ENCODE measurements around the gene ASXL1. TPM values are rescaled to one million over a fixed set of nuclear protein-coding genes. Genes with fewer than 3 reads are reported as not detected.

The ASXL1 gene
- total and polyA plus RNA-seq, 4 experiments from 2014 or later, result 8.8 to 127 (median 73.1) TPM

DNA sequence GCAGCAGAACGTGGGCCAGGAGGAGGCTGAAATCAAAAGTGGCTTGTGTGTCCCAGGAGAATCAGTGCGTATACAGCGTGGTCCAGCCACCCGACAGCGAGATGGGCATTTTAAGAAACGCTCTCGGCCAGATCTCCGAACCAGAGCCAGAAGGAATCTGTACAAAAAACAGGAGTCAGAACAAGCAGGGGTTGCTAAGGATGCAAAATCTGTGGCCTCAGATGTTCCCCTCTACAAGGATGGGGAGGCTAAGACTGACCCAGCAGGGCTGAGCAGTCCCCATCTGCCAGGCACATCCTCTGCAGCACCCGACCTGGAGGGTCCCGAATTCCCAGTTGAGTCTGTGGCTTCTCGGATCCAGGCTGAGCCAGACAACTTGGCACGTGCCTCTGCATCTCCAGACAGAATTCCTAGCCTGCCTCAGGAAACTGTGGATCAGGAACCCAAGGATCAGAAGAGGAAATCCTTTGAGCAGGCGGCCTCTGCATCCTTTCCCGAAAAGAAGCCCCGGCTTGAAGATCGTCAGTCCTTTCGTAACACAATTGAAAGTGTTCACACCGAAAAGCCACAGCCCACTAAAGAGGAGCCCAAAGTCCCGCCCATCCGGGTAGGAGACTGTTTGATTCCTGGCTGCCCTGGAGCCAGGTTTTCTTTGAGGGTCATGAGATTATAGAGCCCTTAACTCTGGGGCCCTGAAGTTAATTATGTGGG is 75.3 kb downstream of the ASXL1 start:
- CTCF ChIA-PET (ENCODE audit: partially characterized antibody), result interaction anchor here (0.6 kb wide), 1 partner anchor 12 kb away, joined by 3 read pairs; no protein-coding TSS in a partner anchor
- H3K36me3 Mint-ChIP-seq, result peaks cover 61 to 88% of the 10 kb centered on the region in 2 donors
- peaks cover 87% of the 10 kb centered on the region for H3K36me3 ChIP-seq (ENCODE audit: insufficient read depth, low read length)
- no peak overlapping the region for H3K27ac ChIP-seq (ENCODE audit: low read depth, low read length)
- no peaks in the 10 kb centered on the region for H3K4me1 ChIP-seq (ENCODE audit: insufficient read depth, low read length)
- peaks cover 0 to 4% (median 0%) of the 10 kb centered on the region in 8 donors for H3K9me3 Mint-ChIP-seq
- no peaks in the 10 kb centered on the region for H3K9me3 ChIP-seq (ENCODE audit: control insufficient read depth in 1 of 2, low read length in 2 of 2)
- intact Hi-C loops (cut with micrococcal nuclease), result no loop called here
- H3K27ac Mint-ChIP-seq, result no peak overlapping the region
- POLR2A ChIA-PET (ENCODE audit: partially characterized antibody), result no interaction called here
- no peak overlapping the region for H3K4me3 ChIP-seq (ENCODE audit: low read length in 2 of 2)
- H3K27me3 Mint-ChIP-seq, result no peaks in the 10 kb centered on the region
- no peak overlapping the region for H3K4me3 Mint-ChIP-seq
- peaks cover 0 to 3% (median 0%) of the 10 kb centered on the region in 4 donors for H3K4me1 Mint-ChIP-seq
- no peak for DNase-seq
- H3K27me3 ChIP-seq (ENCODE audit: insufficient read depth, low read length), result no peaks in the 10 kb centered on the region

DNA sequence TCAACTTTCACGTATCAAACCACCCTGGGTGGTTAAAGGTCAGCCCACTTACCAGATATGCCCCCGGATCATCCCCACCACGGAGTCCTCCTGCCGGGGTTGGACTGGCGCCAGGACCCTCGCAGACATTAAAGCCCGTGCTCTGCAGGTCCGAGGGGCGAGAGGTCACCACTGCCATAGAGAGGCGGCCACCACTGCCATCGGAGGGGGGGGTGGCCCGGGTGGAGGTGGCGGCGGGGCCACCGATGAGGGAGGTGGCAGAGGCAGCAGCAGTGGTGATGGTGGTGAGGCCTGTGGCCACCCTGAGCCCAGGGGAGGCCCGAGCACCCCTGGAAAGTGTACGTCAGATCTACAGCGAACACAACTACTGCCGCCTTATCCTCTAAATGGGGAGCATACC is 76.3 kb downstream of the ASXL1 start:
- Histone ChIP-seq H3K36me3 (ENCODE audit: insufficient read depth, low read length) (peaks cover 79% of the 10 kb centered on the region), H3K9me3 (ENCODE audit: control insufficient read depth in 1 of 2, low read length in 2 of 2) (no peaks in the 10 kb centered on the region), H3K4me3 (ENCODE audit: low read length in 2 of 2) (no peak overlapping the region), H3K27me3 (ENCODE audit: insufficient read depth, low read length) (no peaks in the 10 kb centered on the region), H3K27ac (ENCODE audit: low read depth, low read length) (no peak overlapping the region), H3K4me1 (ENCODE audit: insufficient read depth, low read length) (no peaks in the 10 kb centered on the region)
- Mint-ChIP-seq H3K9me3 (peaks cover 0 to 2% (median 0%) of the 10 kb centered on the region in 8 donors), H3K27me3 (no peaks in the 10 kb centered on the region), H3K36me3 (peaks cover 57 to 88% of the 10 kb centered on the region in 2 donors), H3K27ac (no peak overlapping the region), H3K4me1 (peaks cover 0 to 3% (median 0%) of the 10 kb centered on the region in 4 donors), H3K4me3 (no peak overlapping the region)
- CTCF ChIA-PET (ENCODE audit: partially characterized antibody), result interaction anchor here (0.6 kb wide), 1 partner anchor 13 kb away, joined by 3 read pairs; no protein-coding TSS in a partner anchor
- no peak for DNase-seq
- intact Hi-C loops (cut with micrococcal nuclease), result no loop called here
- POLR2A ChIA-PET (ENCODE audit: partially characterized antibody), result no interaction called here

DNA sequence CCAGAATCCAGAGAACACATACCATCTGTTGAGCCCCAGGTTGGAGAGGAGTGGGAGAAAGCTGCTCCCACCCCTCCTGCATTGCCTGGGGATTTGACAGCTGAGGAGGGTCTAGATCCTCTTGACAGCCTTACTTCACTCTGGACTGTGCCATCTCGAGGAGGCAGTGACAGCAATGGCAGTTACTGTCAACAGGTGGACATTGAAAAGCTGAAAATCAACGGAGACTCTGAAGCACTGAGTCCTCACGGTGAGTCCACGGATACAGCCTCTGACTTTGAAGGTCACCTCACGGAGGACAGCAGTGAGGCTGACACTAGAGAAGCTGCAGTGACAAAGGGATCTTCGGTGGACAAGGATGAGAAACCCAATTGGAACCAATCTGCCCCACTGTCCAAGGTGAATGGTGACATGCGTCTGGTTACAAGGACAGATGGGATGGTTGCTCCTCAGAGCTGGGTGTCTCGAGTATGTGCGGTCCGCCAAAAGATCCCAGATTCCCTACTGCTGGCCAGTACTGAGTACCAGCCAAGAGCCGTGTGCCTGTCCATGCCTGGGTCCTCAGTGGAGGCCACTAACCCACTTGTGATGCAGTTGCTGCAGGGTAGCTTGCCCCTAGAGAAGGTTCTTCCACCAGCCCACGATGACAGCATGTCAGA is 77.4 kb downstream of the ASXL1 start:
- Mint-ChIP-seq H3K27me3 (no peaks in the 10 kb centered on the region), H3K36me3 (peaks cover 55 to 83% of the 10 kb centered on the region in 2 donors), H3K4me1 (peaks cover 0 to 3% (median under 1%) of the 10 kb centered on the region in 4 donors), H3K4me3 (no peak overlapping the region), H3K9me3 (peaks cover 0 to 2% (median 0%) of the 10 kb centered on the region in 8 donors), H3K27ac (peak overlapping the region in 3 of 7 donors; percentile 12 to 61 (median 41))
- H3K27me3 ChIP-seq (ENCODE audit: insufficient read depth, low read length), result no peaks in the 10 kb centered on the region
- intact Hi-C loops (cut with micrococcal nuclease), result no loop called here
- no peak overlapping the region for H3K27ac ChIP-seq (ENCODE audit: low read depth, low read length)
- POLR2A ChIA-PET (ENCODE audit: partially characterized antibody), result no interaction called here
- CTCF ChIA-PET (ENCODE audit: partially characterized antibody), result interaction anchor here (2.0 kb wide), 1 partner anchor 73 kb away, joined by 4 read pairs; no protein-coding TSS in a partner anchor
- peaks cover 71% of the 10 kb centered on the region for H3K36me3 ChIP-seq (ENCODE audit: insufficient read depth, low read length)
- no peaks in the 10 kb centered on the region for H3K9me3 ChIP-seq (ENCODE audit: control insufficient read depth in 1 of 2, low read length in 2 of 2)
- H3K4me3 ChIP-seq (ENCODE audit: low read length in 2 of 2), result no peak overlapping the region
- no peaks in the 10 kb centered on the region for H3K4me1 ChIP-seq (ENCODE audit: insufficient read depth, low read length)
- DNase-seq, result no peak

DNA sequence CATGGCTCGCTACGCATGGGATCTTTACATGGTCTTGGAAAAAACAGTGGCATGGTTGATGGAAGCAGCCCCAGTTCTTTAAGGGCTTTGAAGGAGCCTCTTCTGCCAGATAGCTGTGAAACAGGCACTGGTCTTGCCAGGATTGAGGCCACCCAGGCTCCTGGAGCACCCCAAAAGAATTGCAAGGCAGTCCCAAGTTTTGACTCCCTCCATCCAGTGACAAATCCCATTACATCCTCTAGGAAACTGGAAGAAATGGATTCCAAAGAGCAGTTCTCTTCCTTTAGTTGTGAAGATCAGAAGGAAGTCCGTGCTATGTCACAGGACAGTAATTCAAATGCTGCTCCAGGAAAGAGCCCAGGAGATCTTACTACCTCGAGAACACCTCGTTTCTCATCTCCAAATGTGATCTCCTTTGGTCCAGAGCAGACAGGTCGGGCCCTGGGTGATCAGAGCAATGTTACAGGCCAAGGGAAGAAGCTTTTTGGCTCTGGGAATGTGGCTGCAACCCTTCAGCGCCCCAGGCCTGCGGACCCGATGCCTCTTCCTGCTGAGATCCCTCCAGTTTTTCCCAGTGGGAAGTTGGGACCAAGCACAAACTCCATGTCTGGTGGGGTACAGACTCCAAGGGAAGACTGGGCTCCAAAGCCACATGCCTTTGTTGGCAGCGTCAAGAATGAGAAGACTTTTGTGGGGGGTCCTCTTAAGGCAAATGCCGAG is 78.2 kb downstream of the ASXL1 start:
- Histone ChIP-seq H3K9me3 (ENCODE audit: control insufficient read depth in 1 of 2, low read length in 2 of 2) (no peaks in the 10 kb centered on the region), H3K36me3 (ENCODE audit: insufficient read depth, low read length) (peaks cover 69% of the 10 kb centered on the region), H3K27me3 (ENCODE audit: insufficient read depth, low read length) (no peaks in the 10 kb centered on the region), H3K4me3 (ENCODE audit: low read length in 2 of 2) (no peak overlapping the region), H3K27ac (ENCODE audit: low read depth, low read length) (no peak overlapping the region), H3K4me1 (ENCODE audit: insufficient read depth, low read length) (no peaks in the 10 kb centered on the region)
- POLR2A ChIA-PET (ENCODE audit: partially characterized antibody), result no interaction called here
- peaks cover 51 to 77% of the 10 kb centered on the region in 2 donors for H3K36me3 Mint-ChIP-seq
- CTCF ChIA-PET (ENCODE audit: partially characterized antibody), result interaction anchor here (1.4 to 2.0 kb wide), 2 partner anchors 73 to 87 kb away, joined by 4 read pairs; no protein-coding TSS in a partner anchor
- no peak overlapping the region for H3K4me3 Mint-ChIP-seq
- no peak for DNase-seq
- no peaks in the 10 kb centered on the region for H3K27me3 Mint-ChIP-seq
- H3K27ac Mint-ChIP-seq, result peak overlapping the region in 1 of 7 donors; percentile 62
- H3K9me3 Mint-ChIP-seq, result peaks cover 0 to 2% (median 0%) of the 10 kb centered on the region in 8 donors
- H3K4me1 Mint-ChIP-seq, result peaks cover 0 to 8% (median 1%) of the 10 kb centered on the region in 4 donors
- intact Hi-C loops (cut with micrococcal nuclease), result no loop called here

DNA sequence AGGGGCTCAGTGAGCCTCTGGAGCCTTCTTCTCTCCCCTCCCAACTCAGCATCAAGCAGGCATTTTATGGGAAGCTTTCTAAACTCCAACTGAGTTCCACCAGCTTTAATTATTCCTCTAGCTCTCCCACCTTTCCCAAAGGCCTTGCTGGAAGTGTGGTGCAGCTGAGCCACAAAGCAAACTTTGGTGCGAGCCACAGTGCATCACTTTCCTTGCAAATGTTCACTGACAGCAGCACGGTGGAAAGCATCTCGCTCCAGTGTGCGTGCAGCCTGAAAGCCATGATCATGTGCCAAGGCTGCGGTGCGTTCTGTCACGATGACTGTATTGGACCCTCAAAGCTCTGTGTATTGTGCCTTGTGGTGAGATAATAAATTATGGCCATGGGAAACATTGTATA is 78.8 kb downstream of the ASXL1 start:
- Histone ChIP-seq H3K4me3 (ENCODE audit: low read length in 2 of 2) (no peak overlapping the region), H3K9me3 (ENCODE audit: control insufficient read depth in 1 of 2, low read length in 2 of 2) (no peaks in the 10 kb centered on the region), H3K4me1 (ENCODE audit: insufficient read depth, low read length) (no peaks in the 10 kb centered on the region), H3K36me3 (ENCODE audit: insufficient read depth, low read length) (peaks cover 62% of the 10 kb centered on the region), H3K27ac (ENCODE audit: low read depth, low read length) (no peak overlapping the region), H3K27me3 (ENCODE audit: insufficient read depth, low read length) (no peaks in the 10 kb centered on the region)
- Mint-ChIP-seq H3K27me3 (no peaks in the 10 kb centered on the region), H3K9me3 (peaks cover 0 to 2% (median 0%) of the 10 kb centered on the region in 8 donors), H3K4me3 (no peak overlapping the region), H3K4me1 (peaks cover 0 to 9% (median 1%) of the 10 kb centered on the region in 4 donors), H3K27ac (peak overlapping the region in 2 of 7 donors; percentile 12 to 16), H3K36me3 (peaks cover 44 to 77% of the 10 kb centered on the region in 2 donors)
- DNase-seq, result no peak
- ChIA-PET POLR2A (ENCODE audit: partially characterized antibody) (no interaction called here), CTCF (ENCODE audit: partially characterized antibody) (interaction anchor here (1.4 to 2.0 kb wide), 2 partner anchors 72 to 87 kb away, joined by 4 read pairs; no protein-coding TSS in a partner anchor)
- intact Hi-C loops (cut with micrococcal nuclease), result no loop called here

DNA sequence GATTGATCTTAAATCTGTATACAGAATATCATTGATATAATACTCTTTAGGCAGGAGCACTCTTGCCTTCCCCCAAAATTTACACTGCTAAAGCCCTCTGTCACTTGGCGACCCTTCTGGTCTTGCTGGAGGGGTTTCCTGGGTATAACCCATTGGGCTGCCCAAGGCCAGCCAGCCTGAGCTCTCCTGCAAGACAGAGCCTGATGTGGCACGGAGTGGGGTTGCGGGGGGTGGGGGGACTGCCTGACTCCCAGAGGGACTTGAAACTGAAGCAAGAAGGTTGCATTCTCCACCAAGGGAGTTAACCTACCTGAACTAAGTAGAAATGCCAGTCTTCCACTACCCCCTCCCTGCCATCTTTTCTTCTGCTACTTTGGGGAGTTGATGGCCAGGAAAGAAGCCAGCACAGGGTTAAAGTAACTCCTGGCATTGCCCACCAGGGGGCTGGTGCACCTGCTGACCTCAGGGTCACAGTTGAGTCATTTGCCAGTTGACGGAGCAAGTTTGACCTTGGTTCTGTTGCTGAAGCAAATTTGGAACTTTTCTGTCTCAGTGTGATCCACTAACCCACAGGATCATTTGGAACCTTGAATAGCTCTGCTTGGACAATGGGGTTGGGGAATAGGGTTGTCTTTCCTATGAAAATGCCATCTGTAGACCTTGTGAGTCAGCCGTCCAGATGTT is 79.4 kb downstream of the ASXL1 start:
- no peak overlapping the region for H3K27ac ChIP-seq (ENCODE audit: low read depth, low read length)
- H3K9me3 ChIP-seq (ENCODE audit: control insufficient read depth in 1 of 2, low read length in 2 of 2), result no peaks in the 10 kb centered on the region
- peaks cover 0 to 11% (median under 1%) of the 10 kb centered on the region in 4 donors for H3K4me1 Mint-ChIP-seq
- H3K4me3 ChIP-seq (ENCODE audit: low read length in 2 of 2), result no peak overlapping the region
- peak overlapping the region in 2 of 7 donors; percentile 12 to 29 for H3K27ac Mint-ChIP-seq
- ChIA-PET POLR2A (ENCODE audit: partially characterized antibody) (no interaction called here), CTCF (ENCODE audit: partially characterized antibody) (interaction anchor here (1.4 kb wide), 1 partner anchor 86 kb away, joined by 4 read pairs; no protein-coding TSS in a partner anchor)
- peaks cover 0 to 2% (median 0%) of the 10 kb centered on the region in 8 donors for H3K9me3 Mint-ChIP-seq
- peaks cover 60% of the 10 kb centered on the region for H3K36me3 ChIP-seq (ENCODE audit: insufficient read depth, low read length)
- no peak overlapping the region for H3K4me3 Mint-ChIP-seq
- H3K27me3 ChIP-seq (ENCODE audit: insufficient read depth, low read length), result no peaks in the 10 kb centered on the region
- no peaks in the 10 kb centered on the region for H3K27me3 Mint-ChIP-seq
- no peak for DNase-seq
- H3K4me1 ChIP-seq (ENCODE audit: insufficient read depth, low read length), result no peaks in the 10 kb centered on the region
- intact Hi-C loops (cut with micrococcal nuclease), result no loop called here
- H3K36me3 Mint-ChIP-seq, result peaks cover 42 to 75% of the 10 kb centered on the region in 2 donors

All from CD4-positive, alpha-beta memory T cell (primary cell).